ENCODE data around the gene PCED1B. TPM values are rescaled to one million over a fixed set of nuclear protein-coding genes. Genes with fewer than 3 reads are reported as not detected.
"Not testable (repeated sequence)": the region's sequence is repeated elsewhere in the genome, so short reads cannot be mapped to it uniquely, and the experiment has no call there.

Gene PCED1B
- total RNA-seq, 1 donor from 2014 or later, result 6.9 TPM

GRCh38 chr12:47212701-47213039, 133.2 kb downstream of the PCED1B start:
- Histone ChIP-seq H3K4me3 (no peak overlapping the region), H3K9me3 (no peaks in the 10 kb centered on the region), H3K27me3 (no peaks in the 10 kb centered on the region), H3K36me3 (no peaks in the 10 kb centered on the region), H3K4me1 (no peaks in the 10 kb centered on the region), H3K27ac (no peak overlapping the region)
- DNase-seq (ENCODE audit: extremely low spot score in 2 of 2), result no peak
- TF ChIP-seq POLR2A (IDR thresholded peaks at IDR 0.05), result no peak
- TF ChIP-seq CTCF (IDR thresholded peaks at IDR 0.05), result no peak
- TF ChIP-seq POLR2AphosphoS5 (IDR thresholded peaks at IDR 0.05; ENCODE audit: insufficient read depth in 1 of 2, low read depth in 1 of 2), result no peak
- intact Hi-C loops (cut with DNase I), result no loop called here

- intact Hi-C loops (cut with DNase I), result no loop called here
- Histone ChIP-seq H3K27me3 (no peaks in the 10 kb centered on the region), H3K4me1 (no peaks in the 10 kb centered on the region), H3K4me3 (no peak overlapping the region), H3K9me3 (no peaks in the 10 kb centered on the region), H3K36me3 (no peaks in the 10 kb centered on the region), H3K27ac (no peak overlapping the region)
- TF ChIP-seq CTCF (IDR thresholded peaks at IDR 0.05) (no peak), POLR2AphosphoS5 (IDR thresholded peaks at IDR 0.05; ENCODE audit: insufficient read depth in 1 of 2, low read depth in 1 of 2) (no peak), POLR2A (IDR thresholded peaks at IDR 0.05) (no peak)
- DNase-seq (ENCODE audit: extremely low spot score in 2 of 2), result no peak
These were observed 134.0 kb downstream of the PCED1B start for GRCh38 chr12:47213396-47213795.

DNA sequence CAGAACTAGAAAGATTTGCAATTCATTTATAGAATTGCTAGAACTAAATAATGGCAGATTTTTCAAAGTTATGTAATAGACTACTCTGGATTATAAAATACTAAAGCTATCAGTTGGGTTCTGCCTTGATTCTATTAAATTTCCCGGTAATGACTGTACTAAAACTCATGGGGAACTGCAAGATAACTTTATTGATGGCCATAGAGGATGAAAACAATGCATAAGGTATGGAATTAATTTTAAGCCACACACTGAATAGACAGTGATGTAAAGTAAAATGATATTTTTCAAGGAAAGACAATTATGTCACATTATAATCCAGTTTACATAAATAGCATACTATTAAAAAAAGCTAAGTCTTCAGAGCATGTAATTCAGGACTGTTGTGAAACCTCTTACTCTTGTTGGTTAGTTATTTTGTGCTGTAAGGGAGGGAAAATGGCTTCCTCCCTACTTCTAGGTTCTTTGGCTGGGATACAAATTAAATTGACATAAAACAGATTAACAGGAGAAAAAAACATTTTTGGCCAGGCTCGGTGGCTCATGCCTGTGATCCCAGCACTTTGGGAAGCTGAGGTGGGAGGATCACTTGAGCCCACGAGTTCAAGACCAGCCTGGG, 134.7 kb downstream of the PCED1B start:
- DNase-seq (ENCODE audit: extremely low spot score in 2 of 2), result no peak
- no peak overlapping the region for H3K27ac ChIP-seq
- TF ChIP-seq POLR2AphosphoS5 (IDR thresholded peaks at IDR 0.05; ENCODE audit: insufficient read depth in 1 of 2, low read depth in 1 of 2) (no peak), CTCF (IDR thresholded peaks at IDR 0.05) (no peak), POLR2A (IDR thresholded peaks at IDR 0.05) (no peak)

GRCh38 chr12:47214771-47215170, 135.3 kb downstream of the PCED1B start:
- Histone ChIP-seq H3K27me3 (no peaks in the 10 kb centered on the region), H3K9me3 (no peaks in the 10 kb centered on the region), H3K27ac (peak overlapping the region; percentile 53), H3K36me3 (no peaks in the 10 kb centered on the region), H3K4me1 (no peaks in the 10 kb centered on the region), H3K4me3 (peak overlapping the region in 1 of 2 donors; percentile 19)
- intact Hi-C loops (cut with DNase I), result no loop called here
- no peak for TF ChIP-seq POLR2A (IDR thresholded peaks at IDR 0.05)
- TF ChIP-seq CTCF (IDR thresholded peaks at IDR 0.05), result no peak
- no peak for TF ChIP-seq POLR2AphosphoS5 (IDR thresholded peaks at IDR 0.05; ENCODE audit: insufficient read depth in 1 of 2, low read depth in 1 of 2)
- DNase-seq (ENCODE audit: extremely low spot score in 2 of 2), result no peak

More for the DNA sequence above, 134.7 kb downstream of the PCED1B start:
- Histone ChIP-seq H3K4me3 (no peak overlapping the region), H3K36me3 (no peaks in the 10 kb centered on the region), H3K9me3 (no peaks in the 10 kb centered on the region), H3K4me1 (no peaks in the 10 kb centered on the region), H3K27me3 (no peaks in the 10 kb centered on the region)
- intact Hi-C loops (cut with DNase I), result no loop called here

DNA sequence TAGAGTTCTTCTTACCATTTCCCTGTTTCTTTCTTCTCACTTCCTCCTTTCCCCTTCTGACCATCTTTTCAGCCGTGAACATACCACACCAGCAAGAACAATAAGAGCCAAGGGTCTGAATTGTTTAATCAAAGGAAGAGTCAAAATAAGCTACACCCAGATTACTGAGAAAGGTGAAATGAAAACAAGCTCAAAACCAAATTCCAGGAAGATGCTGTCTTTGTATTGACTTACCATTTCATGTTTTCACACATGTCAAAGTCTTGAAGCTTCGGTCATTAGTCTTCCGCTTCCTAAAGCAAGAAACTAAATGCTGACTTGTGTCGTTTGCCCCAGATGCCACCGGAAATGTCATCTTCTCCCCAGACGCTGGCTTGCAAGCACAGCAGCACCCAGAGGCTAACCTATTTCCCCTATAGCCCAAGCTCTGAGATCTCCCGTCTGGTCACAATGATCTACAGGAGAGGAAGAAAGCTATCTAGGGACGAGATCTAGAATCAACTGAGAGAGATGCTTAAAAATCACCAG, 136.8 kb downstream of the PCED1B start:
- TF ChIP-seq POLR2A (IDR thresholded peaks at IDR 0.05) (no peak), POLR2AphosphoS5 (IDR thresholded peaks at IDR 0.05; ENCODE audit: insufficient read depth in 1 of 2, low read depth in 1 of 2) (no peak), CTCF (IDR thresholded peaks at IDR 0.05) (no peak)
- H3K4me1 ChIP-seq, result no peaks in the 10 kb centered on the region
- H3K9me3 ChIP-seq, result no peaks in the 10 kb centered on the region
- H3K4me3 ChIP-seq, result peak overlapping the region in 1 of 2 donors; percentile 19
- no peaks in the 10 kb centered on the region for H3K27me3 ChIP-seq
- H3K36me3 ChIP-seq, result no peaks in the 10 kb centered on the region
- peak overlapping the region; percentile 53 for H3K27ac ChIP-seq
- no peak for DNase-seq (ENCODE audit: extremely low spot score in 2 of 2)
- intact Hi-C loops (cut with DNase I), result no loop called here

DNA sequence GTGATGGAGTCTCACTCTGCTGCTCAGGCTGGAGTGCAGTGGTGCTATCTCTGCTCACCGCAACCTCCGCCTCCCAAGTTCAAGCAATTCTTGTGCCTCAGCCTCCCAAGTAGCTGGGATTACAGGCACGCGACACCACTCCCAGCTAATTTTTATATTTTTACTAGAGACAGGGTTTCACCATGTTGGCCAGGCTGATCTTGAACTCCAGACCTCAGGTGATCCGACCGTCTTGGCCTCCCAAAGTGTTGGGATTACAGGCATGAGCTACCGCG, 138.1 kb downstream of the PCED1B start:
- H3K27ac ChIP-seq; H3K36me3 ChIP-seq; H3K27me3 ChIP-seq; DNase-seq (ENCODE audit: extremely low spot score in 2 of 2); H3K4me1 ChIP-seq; H3K9me3 ChIP-seq; H3K4me3 ChIP-seq; intact Hi-C loops (cut with DNase I): not testable (repeated sequence)
